OCI-LY7 (cell line): ENCODE measurements around the gene RRP15. TPM values are rescaled to one million over a fixed set of nuclear protein-coding genes. Genes with fewer than 3 reads are reported as not detected.

ENCODE experiments used
- Bru-seq: library from RNA; stranded (reverse); fragments of 400-500 nt; gene quantifications from one replicate; lab custom pipeline; 2021; lab: Mats Ljungman, UMichigan
- BruChase-seq, 2 experiments: library from RNA; stranded (reverse); fragments of 400-500 nt; gene quantifications; one replicate each; lab custom pipeline; 2021; lab: Mats Ljungman, UMichigan
- BruUV-seq: library from RNA; stranded (reverse); fragments of 400-500 nt; replicated peaks from 2 replicates; lab custom pipeline; 2021; lab: Mats Ljungman, UMichigan
- CTCF ChIA-PET: fragments of 300-600 bp; sonication (Branson Sonifier 250); formaldehyde crosslinking; loops from one replicate; lab custom pipeline; 2022; ENCODE audit warnings: antibody characterized with exemption; ENCODE audit not compliant: unreplicated experiment; lab: Charles Lee
- POLR2A ChIA-PET: fragments of 300-600 bp; sonication (Branson Sonifier 250); formaldehyde crosslinking; loops from one replicate; lab custom pipeline; 2022; ENCODE audit warnings: antibody characterized with exemption; lab: Charles Lee
- DNase-seq: peaks from one replicate; pipeline ENCODE4 v3.0.0-alpha.2; 2015; ENCODE audit warnings: low spot score
- H2AFZ ChIP-seq: fragments of 200-600 bp; sonication (generic), shearing (Covaris generic); 2 replicates; pipeline ENCODE4 v1.6.1; 2014; ENCODE audit warnings: mild to moderate bottlenecking, antibody characterized with exemption, low read length, moderate library complexity
- H3K27ac ChIP-seq: fragments of 200-600 bp; sonication (generic); 2 replicates; pipeline ENCODE4 v1.5.1; 2014; ENCODE audit warnings: mixed run types, low read depth, mild to moderate bottlenecking, moderate library complexity, low read length, inconsistent platforms; ENCODE audit not compliant: poor library complexity, severe bottlenecking
- H3K36me3 ChIP-seq: fragments of 200-600 bp; sonication (generic); 2 replicates; pipeline ENCODE4 v1.6.1; 2014; ENCODE audit warnings: mild to moderate bottlenecking, antibody characterized with exemption, low read length, moderate library complexity, mixed read lengths; ENCODE audit not compliant: insufficient read depth
- H3K4me1 ChIP-seq: fragments of 200-600 bp; sonication (generic); 2 replicates; pipeline ENCODE4 v1.5.1; 2014; ENCODE audit warnings: mild to moderate bottlenecking, low read length; ENCODE audit not compliant: insufficient read depth, poor library complexity, severe bottlenecking
- H3K4me2 ChIP-seq: fragments of 200-600 bp; sonication (generic); 2 replicates; pipeline ENCODE4 v1.6.1; 2014; ENCODE audit warnings: mild to moderate bottlenecking, low read length
- H3K4me3 ChIP-seq: fragments of 200-600 bp; sonication (generic); 2 replicates; pipeline ENCODE4 v1.5.1; 2014; ENCODE audit warnings: mild to moderate bottlenecking, low read depth, low read length; ENCODE audit not compliant: poor library complexity, severe bottlenecking
- H3K79me2 ChIP-seq: fragments of 200-600 bp; sonication (generic); 2 replicates; pipeline ENCODE4 v1.6.1; 2016; ENCODE audit warnings: low read depth, mild to moderate bottlenecking, low read length, moderate library complexity, mixed read lengths; ENCODE audit not compliant: insufficient read depth
- H3K9me2 ChIP-seq: fragments of 200-600 bp; sonication (generic); 2 replicates; pipeline ENCODE4 v1.6.1; 2016; ENCODE audit warnings: mild to moderate bottlenecking, low read length, mixed read lengths; ENCODE audit not compliant: insufficient read depth
- H3K9me3 ChIP-seq: fragments of 200-600 bp; sonication (generic); 2 replicates; pipeline ENCODE4 v1.6.1; 2014; ENCODE audit warnings: mild to moderate bottlenecking, mixed run types, low read length, mixed read lengths
- H4K20me1 ChIP-seq: fragments of 200-600 bp; sonication (generic); 2 replicates; pipeline ENCODE4 v1.6.1; 2014; ENCODE audit warnings: mild to moderate bottlenecking, antibody characterized with exemption, low read length, moderate library complexity, mixed read lengths; ENCODE audit not compliant: insufficient read depth
- CTCF ChIP-seq: fragments of 200-600 bp; sonication (generic); conservative IDR thresholded peaks from 2 replicates; pipeline ENCODE4 v1.5.1; 2014; ENCODE audit warnings: mild to moderate bottlenecking, antibody characterized with exemption, low read length, moderate library complexity, mixed read lengths
- EZH2phosphoT487 ChIP-seq: fragments of 200-600 bp; sonication (generic); IDR thresholded peaks from 2 replicates; pipeline ENCODE4 v1.6.1; 2018; ENCODE audit warnings: low read depth, borderline replicate concordance, mild to moderate bottlenecking, mixed run types, antibody characterized with exemption, low read length, moderate library complexity, mixed read lengths
- intact Hi-C: fragments of 100-400 bp; cut with micrococcal nuclease; formaldehyde crosslinking; loops from one replicate; pipeline ENCODE4 v1.10.0; 2022; ENCODE audit not compliant: unreplicated experiment
- long read RNA-seq: library from polyadenylated mRNA; stranded (forward); transcript quantifications from one replicate; pipeline ENCODE4 v2.0.0, GENCODE V29; 2022
- total RNA-seq, 2 experiments: library from RNA; depleted of rRNA in 1 of 2; stranded (reverse); fragments of >200 nt in 1 of 2; shearing (Covaris generic) in 1 of 2; gene quantifications; 2 replicates each; pipeline ENCODE4 v1.2.3, GENCODE V29; 2014 to 2022

Gene RRP15
- total RNA-seq (2014; rRNA removed; shearing (Covaris generic)) (7.2 and 19.6 TPM in 2 replicates), total RNA-seq (2022) (18.4 and 21.9 TPM in 2 replicates), Bru-seq, nascent RNA (percentile 86 among the genes with signal in this experiment), BruChase-seq, experiment 1, labeled RNA remaining after a 6-hour chase (percentile 73 among the genes with signal in this experiment), BruChase-seq, experiment 2, labeled RNA remaining after a 2-hour chase (percentile 80 among the genes with signal in this experiment)
- long read RNA-seq, full-length matches to known transcripts: 12 of 18 reads
- long read RNA-seq, partial matches to known transcripts: 1 of 18 reads
- long read RNA-seq, other reads (novel, unspliced or antisense): 5 of 18 reads

- H3K4me3 ChIP-seq: peak within 1 kb of the TSS; percentile 96
- no peak for TF ChIP-seq CTCF
- TF ChIP-seq EZH2phosphoT487: no peak
- H3K4me2 ChIP-seq: peak within 1 kb of the TSS; percentile 96
- H2AFZ ChIP-seq: peak within 1 kb of the TSS; percentile 92
- ChIA-PET POLR2A (interaction anchor here (0.7 to 2.5 kb wide), 5 partner anchors 11 to 636 kb away, joined by 3 to 12 read pairs (median 4); no protein-coding TSS in a partner anchor), CTCF (interaction anchor here (1.7 kb wide), 1 partner anchor 11 kb away, joined by 5 read pairs; no protein-coding TSS in a partner anchor)
- H3K4me1 ChIP-seq: peaks cover 19% of the 10 kb centered on the region
- no peaks in the 10 kb centered on the region for H4K20me1 ChIP-seq
- H3K79me2 ChIP-seq: peaks cover 48% of the 10 kb centered on the region
- H3K27ac ChIP-seq: peak within 1 kb of the TSS; percentile 48
- DNase-seq: peak; percentile 91
- H3K36me3 ChIP-seq: peaks cover 23% of the 10 kb centered on the region
- peaks cover 11% of the 10 kb centered on the region; the same call in 1 of the 2 replicates for H3K9me3 ChIP-seq
- BruUV-seq: no TSS peak
- intact Hi-C loops: loop anchor here (5.0 to 10.0 kb wide), 2 partner anchors 890 to 1807 kb away; partner anchors contain the start of genes IARS2 and LYPLAL1
- H3K9me2 ChIP-seq: no peaks in the 10 kb centered on the region
Measured at GRCh38 chr1:218284917-218285635, at the start of gene RRP15. Gene RRP15, plus strand, starts transcription at chr1:218285293. Its CDS starts 24 bp downstream, at chr1:218285317.

- intact Hi-C loops: no loop called here
- Histone ChIP-seq H3K79me2 (no peaks in the 10 kb centered on the region), H3K4me3 (no peak overlapping the region), H3K9me2 (no peaks in the 10 kb centered on the region), H3K36me3 (no peaks in the 10 kb centered on the region), H2AFZ (no peak overlapping the region), H3K27ac (no peak overlapping the region), H4K20me1 (no peaks in the 10 kb centered on the region), H3K4me1 (no peaks in the 10 kb centered on the region), H3K4me2 (no peak overlapping the region), H3K9me3 (no peaks in the 10 kb centered on the region)
- ChIA-PET POLR2A (interaction anchor here (0.6 kb wide), 1 partner anchor 189 kb away, joined by 3 read pairs; no protein-coding TSS in a partner anchor), CTCF (no interaction called here)
- no TSS peak for BruUV-seq
- no peak for DNase-seq
- TF ChIP-seq EZH2phosphoT487 (no peak), CTCF (no peak)
Measured at GRCh38 chr1:218242171-218242570, 42.9 kb upstream of the RRP15 start.
